Measurements from ENCODE around the gene MRPL52. TPM values are rescaled to one million over a fixed set of nuclear protein-coding genes. Genes with fewer than 3 reads are reported as not detected.
"Not testable (repeated sequence)": the region's sequence is repeated elsewhere in the genome, so short reads cannot be mapped to it uniquely, and the experiment has no call there.

Gene MRPL52
- total and polyA plus RNA-seq, 10 of the 15 experiments (the other 5 are each of a cell fraction or from before 2014, with no cell fraction given) = 51.7 to 541 (median 142) TPM

- TF ChIP-seq, protein P1, sequence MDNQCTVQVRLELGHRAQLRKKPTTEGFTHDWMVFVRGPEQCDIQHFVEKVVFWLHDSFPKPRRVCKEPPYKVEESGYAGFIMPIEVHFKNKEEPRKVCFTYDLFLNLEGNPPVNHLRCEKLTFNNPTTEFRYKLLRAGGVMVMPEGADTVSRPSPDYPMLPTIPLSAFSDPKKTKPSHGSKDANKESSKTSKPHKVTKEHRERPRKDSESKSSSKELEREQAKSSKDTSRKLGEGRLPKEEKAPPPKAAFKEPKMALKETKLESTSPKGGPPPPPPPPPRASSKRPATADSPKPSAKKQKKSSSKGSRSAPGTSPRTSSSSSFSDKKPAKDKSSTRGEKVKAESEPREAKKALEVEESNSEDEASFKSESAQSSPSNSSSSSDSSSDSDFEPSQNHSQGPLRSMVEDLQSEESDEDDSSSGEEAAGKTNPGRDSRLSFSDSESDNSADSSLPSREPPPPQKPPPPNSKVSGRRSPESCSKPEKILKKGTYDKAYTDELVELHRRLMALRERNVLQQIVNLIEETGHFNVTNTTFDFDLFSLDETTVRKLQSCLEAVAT (IDR thresholded peaks at IDR 0.05) = no peak
- TF ChIP-seq RAD51 (IDR thresholded peaks at IDR 0.05) (no peak), MEF2A (IDR thresholded peaks at IDR 0.05; ENCODE audit: insufficient read depth, low read depth, low read length) (no peak), ZNF217 (IDR thresholded peaks at IDR 0.05) (no peak), KDM1A (IDR thresholded peaks at IDR 0.05; ENCODE audit: borderline replicate concordance) (no peak), SMAD1 (IDR thresholded peaks at IDR 0.05; ENCODE audit: low read depth, partially characterized antibody) (no peak), RBBP5 (conservative IDR thresholded peaks at IDR 0.05) (no peak), RFX5 (IDR thresholded peaks at IDR 0.05; ENCODE audit: low read depth, low read length) (no peak), HDGF (IDR thresholded peaks at IDR 0.05) (no peak)
- TF ChIP-seq, protein P2, sequence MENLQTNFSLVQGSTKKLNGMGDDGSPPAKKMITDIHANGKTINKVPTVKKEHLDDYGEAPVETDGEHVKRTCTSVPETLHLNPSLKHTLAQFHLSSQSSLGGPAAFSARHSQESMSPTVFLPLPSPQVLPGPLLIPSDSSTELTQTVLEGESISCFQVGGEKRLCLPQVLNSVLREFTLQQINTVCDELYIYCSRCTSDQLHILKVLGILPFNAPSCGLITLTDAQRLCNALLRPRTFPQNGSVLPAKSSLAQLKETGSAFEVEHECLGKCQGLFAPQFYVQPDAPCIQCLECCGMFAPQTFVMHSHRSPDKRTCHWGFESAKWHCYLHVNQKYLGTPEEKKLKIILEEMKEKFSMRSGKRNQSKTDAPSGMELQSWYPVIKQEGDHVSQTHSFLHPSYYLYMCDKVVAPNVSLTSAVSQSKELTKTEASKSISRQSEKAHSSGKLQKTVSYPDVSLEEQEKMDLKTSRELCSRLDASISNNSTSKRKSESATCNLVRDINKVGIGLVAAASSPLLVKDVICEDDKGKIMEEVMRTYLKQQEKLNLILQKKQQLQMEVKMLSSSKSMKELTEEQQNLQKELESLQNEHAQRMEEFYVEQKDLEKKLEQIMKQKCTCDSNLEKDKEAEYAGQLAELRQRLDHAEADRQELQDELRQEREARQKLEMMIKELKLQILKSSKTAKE (IDR thresholded peaks at IDR 0.05; ENCODE audit: low read depth, poor library complexity, severe bottlenecking) = no peak
Observed at GRCh38 chr14:22850944-22851764, 21.5 kb downstream of the MRPL52 start (continued).

DNA sequence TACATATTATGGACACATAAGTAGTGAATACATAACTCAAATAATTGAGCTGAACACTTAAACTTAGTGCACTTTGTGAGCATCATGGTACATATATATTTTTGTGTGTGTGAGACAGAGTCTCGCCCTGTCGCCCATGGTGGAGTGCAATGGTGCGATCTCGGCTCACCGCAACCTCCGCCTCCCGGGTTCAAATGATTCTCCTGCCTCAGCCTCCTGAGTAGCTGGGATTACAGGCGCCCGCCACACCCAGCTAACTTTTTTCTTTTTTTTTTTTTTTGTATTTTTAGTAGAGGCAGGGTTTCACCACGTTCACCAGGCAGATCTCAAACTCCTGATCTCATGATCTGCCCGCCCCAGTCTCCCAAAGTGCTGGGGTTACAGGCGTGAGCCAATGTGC is 22.5 kb downstream of the MRPL52 start:
- ChIA-PET RAD21 (ENCODE audit: unreplicated experiment) (interaction anchor here (0.6 to 9.4 kb wide), 35 partner anchors 10 to 462 kb away, joined by 3 to 130 read pairs (median 6); partner anchors contain the start of genes DAD1, LRP10, MRPL52 and OXA1L), CTCF (interaction anchor here (0.5 to 10.0 kb wide), 53 partner anchors 11 to 466 kb away, joined by 3 to 324 read pairs (median 6); partner anchors contain the start of genes ABHD4, DAD1, LRP10 and MRPL52), POLR2A (interaction anchor here (0.6 to 2.2 kb wide), 7 partner anchors 19 to 352 kb away, joined by 3 to 11 read pairs (median 6); partner anchors contain the start of gene LRP10), SMC1A (ENCODE audit: uncharacterized antibody, unreplicated experiment) (interaction anchor here (0.6 to 7.3 kb wide), 32 partner anchors 11 to 462 kb away, joined by 3 to 104 read pairs (median 4); partner anchors contain the start of genes LRP10, MRPL52, OXA1L and SLC7A7)
- in situ Hi-C loops (cut with MboI) (loop anchor here (10.0 kb wide), 1 partner anchor 467 kb away; no protein-coding TSS in a partner anchor), intact Hi-C loops (cut with micrococcal nuclease; ENCODE audit: unreplicated experiment) (loop anchor here (2.0 to 5.0 kb wide), 3 partner anchors 49 to 465 kb away; no protein-coding TSS in a partner anchor)
- H3K4me3 ChIP-seq; H2AFZ ChIP-seq (ENCODE audit: control insufficient read depth, low read depth, low read length); H3K36me3 ChIP-seq (ENCODE audit: control insufficient read depth in 2 of 2, insufficient read depth in 2 of 2, low read length in 1 of 2); ATAC-seq; H4K20me1 ChIP-seq (ENCODE audit: control insufficient read depth, insufficient read depth); H3K79me2 ChIP-seq (ENCODE audit: control insufficient read depth, insufficient read depth, low read length); H3K27me3 ChIP-seq (replicated peaks in 1 of 2; ENCODE audit: control insufficient read depth in 2 of 2, insufficient read depth in 2 of 2, low read length in 1 of 2); H3K9ac ChIP-seq (ENCODE audit: control insufficient read depth, insufficient read depth, low read length); H3K4me2 ChIP-seq (ENCODE audit: control insufficient read depth, insufficient read depth); H3K27ac ChIP-seq (ENCODE audit: control insufficient read depth, insufficient read depth); DNase-seq (ENCODE audit: low read depth, low spot score); FAIRE-seq; H3K9me3 ChIP-seq (replicated peaks; ENCODE audit: control insufficient read depth, insufficient read depth, low read length); BruUV-seq (replicated peaks): not testable (repeated sequence)
- WGBS (ENCODE audit: insufficient coverage, insufficient replicate concordance, low lambda C conversion rate, missing lambda C conversion rate) = 75% methylated on average over 10 of the region's 12 CpGs
- H3K4me1 ChIP-seq (ENCODE audit: control insufficient read depth, insufficient read depth, low read length) = peaks cover 18% of the 10 kb centered on the region
